K562 (cell line): Measurements from ENCODE around the gene DLK1.

Source experiments
- ATF6 ChIP-seq: sonication (generic); formaldehyde crosslinking; IDR thresholded peaks from 2 replicates; pipeline ENCODE4 v1.4.0; 2020; ENCODE audit warnings: mild to moderate bottlenecking, missing genetic modification reagents
- BRF2 ChIP-seq: IDR thresholded peaks from 3 replicates; pipeline ENCODE4 v1.6.1; 2011; ENCODE audit warnings: borderline replicate concordance, mild to moderate bottlenecking; ENCODE audit not compliant: insufficient read length, insufficient read depth
- CCAR2 ChIP-seq: fragments of 200-400 bp; formaldehyde crosslinking; IDR thresholded peaks from 2 replicates; pipeline ENCODE4 v1.6.1; 2017; ENCODE audit warnings: mild to moderate bottlenecking, low read depth, low read length
- CEBPB ChIP-seq: fragments of 450-650 bp; IDR thresholded peaks from 2 replicates; pipeline ENCODE4 v1.6.1; 2016; ENCODE audit warnings: missing genetic modification characterization, missing compliant biosample characterization
- CREM ChIP-seq: IDR thresholded peaks from 2 replicates; pipeline ENCODE4 v1.6.1; 2014; ENCODE audit warnings: antibody characterized with exemption, low read depth
- CTCF ChIP-seq, 3 experiments: IDR thresholded peaks in 2 of 3; conservative IDR thresholded peaks in 1 of 3; 2 replicates each; pipeline ENCODE4 v1.5.1; 2011 to 2012; ENCODE audit warnings: low read length in 3 of 3, mild to moderate bottlenecking in 3 of 3, control low read depth in 2 of 3, improper control_type of control experiment in 1 of 3, inconsistent platforms in 1 of 3, low read depth in 1 of 3, mixed read lengths in 1 of 3, moderate library complexity in 1 of 3; ENCODE audit not compliant: insufficient read depth in 2 of 3
- EZH2 ChIP-seq: IDR thresholded peaks from 2 replicates; pipeline ENCODE4 v1.6.1; 2012; ENCODE audit warnings: low read depth, mild to moderate bottlenecking, inconsistent platforms, low read length, borderline replicate concordance
- RFX1 ChIP-seq: fragments of 450-650 bp; IDR thresholded peaks from 2 replicates; pipeline ENCODE4 v1.6.1; 2016; ENCODE audit warnings: mild to moderate bottlenecking, moderate library complexity
- RFX5 ChIP-seq: IDR thresholded peaks from 2 replicates; pipeline ENCODE4 v1.6.1; 2011; ENCODE audit warnings: low read depth, mild to moderate bottlenecking, improper control_type of control experiment, low read length
- ZBED1 ChIP-seq: IDR thresholded peaks from 2 replicates; pipeline ENCODE4 v1.6.1; 2014
- ZNF232 ChIP-seq: sonication (generic); formaldehyde crosslinking; IDR thresholded peaks from 2 replicates; pipeline ENCODE4 v1.8.0; 2022; ENCODE audit warnings: mild to moderate bottlenecking, missing genetic modification reagents
- TF ChIP-seq, protein P1 (sequence below): fragments of 250-450 bp; sonication (Bioruptor Pico); IDR thresholded peaks from 2 replicates; pipeline ENCODE4 v1.5.0; 2021

- TF ChIP-seq, protein P1, sequence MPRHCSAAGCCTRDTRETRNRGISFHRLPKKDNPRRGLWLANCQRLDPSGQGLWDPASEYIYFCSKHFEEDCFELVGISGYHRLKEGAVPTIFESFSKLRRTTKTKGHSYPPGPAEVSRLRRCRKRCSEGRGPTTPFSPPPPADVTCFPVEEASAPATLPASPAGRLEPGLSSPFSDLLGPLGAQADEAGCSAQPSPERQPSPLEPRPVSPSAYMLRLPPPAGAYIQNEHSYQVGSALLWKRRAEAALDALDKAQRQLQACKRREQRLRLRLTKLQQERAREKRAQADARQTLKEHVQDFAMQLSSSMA (CRISPR knock-in tag), result no peak
- TF ChIP-seq RFX1 (no peak), CTCF (IDR thresholded peaks at IDR 0.05 in 2 of 3, conservative IDR thresholded peaks at IDR 0.05 in 1 of 3; ENCODE audit: insufficient read depth in 2 of 3, low read depth in 1 of 3, low read length in 3 of 3) (no peak), ATF6 (no peak), ZNF232 (CRISPR knock-in tag) (no peak), CCAR2 (no peak), CREM (no peak), BRF2 (no peak), ZBED1 (no peak), RFX5 (no peak), EZH2 (no peak), CEBPB (tag) (no peak)
Observed at GRCh38 chr14:100778526-100778882, 51.8 kb downstream of the DLK1 start.
